GM21825 (cell line): ENCODE data around the gene SCRN1.
A peak's percentile ranks its signal among the peaks of the same experiment; 100 is the strongest.

ENCODE experiments used
- ATAC-seq: cut with Tn5 transposase; IDR thresholded peaks from one replicate; pipeline ENCODE4 v1.9.1; 2021; ENCODE audit warnings: mild to moderate bottlenecking, moderate library complexity; ENCODE audit not compliant: unreplicated experiment

The SCRN1 gene

GRCh38 chr7:29929018-29929807, 60.4 kb downstream of the SCRN1 start:
- no peak for ATAC-seq

- no peak for ATAC-seq
Measured at GRCh38 chr7:29926741-29927140, 62.9 kb downstream of the SCRN1 start.

GRCh38 chr7:29926216-29926615, 63.4 kb downstream of the SCRN1 start:
- ATAC-seq, result no peak

GRCh38 chr7:29924684-29925083, 64.9 kb downstream of the SCRN1 start:
- no peak for ATAC-seq

- ATAC-seq, result no peak
Measured at GRCh38 chr7:29924006-29924405, 65.6 kb downstream of the SCRN1 start.

- ATAC-seq, result no peak
Measured at GRCh38 chr7:29922921-29923700, 66.5 kb downstream of the SCRN1 start.

GRCh38 chr7:29921404-29922010, 68.1 kb downstream of the SCRN1 start:
- ATAC-seq, result peak; percentile 79

- no peak for ATAC-seq
Measured at GRCh38 chr7:29920491-29920890, 69.1 kb downstream of the SCRN1 start.

GRCh38 chr7:29919790-29920189, 69.8 kb downstream of the SCRN1 start:
- no peak for ATAC-seq

- no peak for ATAC-seq
Measured at GRCh38 chr7:29918850-29919249, 70.8 kb downstream of the SCRN1 start.

- no peak for ATAC-seq
Measured at GRCh38 chr7:29917641-29918040, 72.0 kb downstream of the SCRN1 start.

- ATAC-seq, result no peak
Measured at GRCh38 chr7:29915481-29916215, 74.0 kb downstream of the SCRN1 start.

GRCh38 chr7:29914180-29914579, 75.4 kb downstream of the SCRN1 start:
- no peak for ATAC-seq

- no peak for ATAC-seq
Measured at GRCh38 chr7:29906200-29907022, 83.2 kb downstream of the SCRN1 start.

GRCh38 chr7:29900745-29901144, 88.9 kb downstream of the SCRN1 start:
- ATAC-seq, result no peak

- no peak for ATAC-seq
Measured at GRCh38 chr7:29898301-29898700, 91.3 kb downstream of the SCRN1 start.

GRCh38 chr7:29896685-29897411, 92.8 kb downstream of the SCRN1 start:
- ATAC-seq, result no peak

GRCh38 chr7:29895559-29895958, 94.0 kb downstream of the SCRN1 start:
- no peak for ATAC-seq

- ATAC-seq, result no peak
Measured at GRCh38 chr7:29894256-29894655, 95.3 kb downstream of the SCRN1 start.
